Kidney capillary endothelial cell (primary cell): ENCODE data around the gene STON2.
A peak's percentile ranks its signal among the peaks of the same experiment; 100 is the strongest.

Experiments used
- DNase-seq: peaks from one replicate; pipeline ENCODE4 v3.0.0-alpha.2; 2018; ENCODE audit warnings: low spot score

STON2 gene

GRCh38 chr14:81221579-81222102 is 178.5 kb downstream of the STON2 start:
- no peak for DNase-seq

- DNase-seq = peak; percentile 96
Observed at GRCh38 chr14:81220830-81221578, 179.1 kb downstream of the STON2 start, which contains the start of gene GTF2A1. Gene GTF2A1 (minus strand): TSS chr14:81220959. CDS start chr14:81220518, 441 bp downstream.

- no peak for DNase-seq
Observed at GRCh38 chr14:81220580-81220829, 179.6 kb downstream of the STON2 start.

- DNase-seq = peak; percentile 43
Observed at GRCh38 chr14:81219759-81220579, 180.2 kb downstream of the STON2 start.

GRCh38 chr14:81219210-81219758 is 180.8 kb downstream of the STON2 start:
- DNase-seq = peak; percentile 88

GRCh38 chr14:81211844-81212243 is 188.3 kb downstream of the STON2 start:
- no peak for DNase-seq
